ENCODE measurements around the gene HAPSTR1.

The HAPSTR1 gene

GRCh38 chr16:9124908-9125584, 33.6 kb downstream of the HAPSTR1 start:
- no peak for TF ChIP-seq CTCF (IDR thresholded peaks at IDR 0.05; ENCODE audit: extremely low read depth, insufficient read depth, missing control alignments)
- DNase-seq (ENCODE audit: low spot score), result no peak
- in situ Hi-C loops (cut with MboI; ENCODE audit: low pct_unique_long_range_greater_than_20kb, low sequenced_read_pairs, unreplicated experiment), result loop anchor here (25.0 kb wide), 2 partner anchors 463 to 563 kb away; partner anchors contain the start of gene ABAT

GRCh38 chr16:9125658-9126505, 34.4 kb downstream of the HAPSTR1 start:
- in situ Hi-C loops (cut with MboI; ENCODE audit: low pct_unique_long_range_greater_than_20kb, low sequenced_read_pairs, unreplicated experiment), result loop anchor here (25.0 kb wide), 2 partner anchors 464 to 564 kb away; partner anchors contain the start of gene ABAT
- DNase-seq (ENCODE audit: low spot score), result no peak
- TF ChIP-seq CTCF (IDR thresholded peaks at IDR 0.05; ENCODE audit: extremely low read depth, insufficient read depth, missing control alignments), result no peak

GRCh38 chr16:9126609-9127008, 35.2 kb downstream of the HAPSTR1 start:
- no peak for TF ChIP-seq CTCF (IDR thresholded peaks at IDR 0.05; ENCODE audit: extremely low read depth, insufficient read depth, missing control alignments)
- DNase-seq (ENCODE audit: low spot score), result no peak
- in situ Hi-C loops (cut with MboI; ENCODE audit: low pct_unique_long_range_greater_than_20kb, low sequenced_read_pairs, unreplicated experiment), result loop anchor here (25.0 kb wide), 2 partner anchors 464 to 564 kb away; partner anchors contain the start of gene ABAT

GRCh38 chr16:9128346-9129342, 37.2 kb downstream of the HAPSTR1 start:
- no peak for TF ChIP-seq CTCF (IDR thresholded peaks at IDR 0.05; ENCODE audit: extremely low read depth, insufficient read depth, missing control alignments)
- DNase-seq (ENCODE audit: low spot score), result no peak
- in situ Hi-C loops (cut with MboI; ENCODE audit: low pct_unique_long_range_greater_than_20kb, low sequenced_read_pairs, unreplicated experiment), result loop anchor here (25.0 kb wide), 2 partner anchors 466 to 566 kb away; partner anchors contain the start of gene ABAT

- TF ChIP-seq CTCF (IDR thresholded peaks at IDR 0.05; ENCODE audit: extremely low read depth, insufficient read depth, missing control alignments), result no peak
- in situ Hi-C loops (cut with MboI; ENCODE audit: low pct_unique_long_range_greater_than_20kb, low sequenced_read_pairs, unreplicated experiment), result loop anchor here (25.0 kb wide), 2 partner anchors 472 to 572 kb away; partner anchors contain the start of gene ABAT
- no peak for DNase-seq (ENCODE audit: low spot score)
Observed at GRCh38 chr16:9134306-9134705, 42.9 kb downstream of the HAPSTR1 start.

All from GM13977 (cell line).